ENCODE measurements around the gene STXBP5L.

Gene STXBP5L

GRCh38 chr3:120875989-120876388 is 32.0 kb upstream of the STXBP5L start:
- Histone ChIP-seq H3K36me3 (ENCODE audit: control insufficient read depth in 1 of 2, insufficient read depth in 2 of 2, low read depth in 1 of 2, low read length in 2 of 2) (no peaks in the 10 kb centered on the region), H4K91ac (ENCODE audit: low read length) (no peak overlapping the region), H3K4me1 (ENCODE audit: control insufficient read depth, insufficient read depth, low read depth, low read length) (no peaks in the 10 kb centered on the region), H2AK5ac (ENCODE audit: low read length, severe bottlenecking) (no peak overlapping the region), H2AFZ (ENCODE audit: low read depth, low read length) (no peak overlapping the region), H3K9ac (ENCODE audit: low read length) (no peak overlapping the region), H3K79me1 (replicated peaks; ENCODE audit: low read length, poor library complexity, severe bottlenecking) (no peaks in the 10 kb centered on the region), H2BK15ac (ENCODE audit: low read depth, poor library complexity, severe bottlenecking) (no peak overlapping the region), H3K9me3 (ENCODE audit: control insufficient read depth, low read length) (no peaks in the 10 kb centered on the region), H3K4me3 (ENCODE audit: insufficient read depth in 1 of 2, low read depth in 1 of 2, low read length in 2 of 2) (no peak overlapping the region), H2BK12ac (ENCODE audit: low read length in 2 of 2) (no peak overlapping the region), H2BK120ac (ENCODE audit: low read depth, low read length) (no peak overlapping the region), H3K14ac (ENCODE audit: low read length in 2 of 2) (no peak overlapping the region), H2BK5ac (ENCODE audit: low read depth, low read length, poor library complexity, severe bottlenecking) (no peak overlapping the region), H3K27ac (ENCODE audit: low read length, poor library complexity, severe bottlenecking) (no peak overlapping the region), H3K23ac (ENCODE audit: low read length in 2 of 2) (no peak overlapping the region), H3K4ac (ENCODE audit: low read depth in 1 of 2, low read length in 2 of 2) (no peak overlapping the region), H4K8ac (ENCODE audit: low read length) (no peak overlapping the region), H3K18ac (ENCODE audit: low read depth in 1 of 2, low read length in 2 of 2) (no peak overlapping the region), H3K27me3 (ENCODE audit: control insufficient read depth in 1 of 2, insufficient read depth in 1 of 2, low read length in 2 of 2) (no peaks in the 10 kb centered on the region), H3K4me2 (ENCODE audit: low read length, poor library complexity, severe bottlenecking) (no peak overlapping the region)
- WGBS = 53% methylated on average over 3 of the region's 4 CpGs
- DNase-seq = no peak

GRCh38 chr3:120879411-120879810 is 28.6 kb upstream of the STXBP5L start:
- no peak for DNase-seq
- H2AFZ ChIP-seq (ENCODE audit: low read depth, low read length) = no peak overlapping the region
- H4K8ac ChIP-seq (ENCODE audit: low read length) = no peak overlapping the region
- H3K79me1 ChIP-seq (replicated peaks; ENCODE audit: low read length, poor library complexity, severe bottlenecking) = no peaks in the 10 kb centered on the region
- H3K9ac ChIP-seq (ENCODE audit: low read length) = no peak overlapping the region
- H2BK5ac ChIP-seq (ENCODE audit: low read depth, low read length, poor library complexity, severe bottlenecking) = no peak overlapping the region
- no peaks in the 10 kb centered on the region for H3K9me3 ChIP-seq (ENCODE audit: control insufficient read depth, low read length)
- no peak overlapping the region for H4K91ac ChIP-seq (ENCODE audit: low read length)
- no peak overlapping the region for H2BK120ac ChIP-seq (ENCODE audit: low read depth, low read length)
- H3K4me2 ChIP-seq (ENCODE audit: low read length, poor library complexity, severe bottlenecking) = no peak overlapping the region
- no peak overlapping the region for H3K18ac ChIP-seq (ENCODE audit: low read depth in 1 of 2, low read length in 2 of 2)
- H3K27me3 ChIP-seq (ENCODE audit: control insufficient read depth in 1 of 2, insufficient read depth in 1 of 2, low read length in 2 of 2) = no peaks in the 10 kb centered on the region
- no peak overlapping the region for H3K4ac ChIP-seq (ENCODE audit: low read depth in 1 of 2, low read length in 2 of 2)
- H3K4me3 ChIP-seq (ENCODE audit: insufficient read depth in 1 of 2, low read depth in 1 of 2, low read length in 2 of 2) = no peak overlapping the region
- H3K4me1 ChIP-seq (ENCODE audit: control insufficient read depth, insufficient read depth, low read depth, low read length) = no peaks in the 10 kb centered on the region
- no peak overlapping the region for H3K23ac ChIP-seq (ENCODE audit: low read length in 2 of 2)
- H2BK12ac ChIP-seq (ENCODE audit: low read length in 2 of 2) = no peak overlapping the region
- H3K36me3 ChIP-seq (ENCODE audit: control insufficient read depth in 1 of 2, insufficient read depth in 2 of 2, low read depth in 1 of 2, low read length in 2 of 2) = no peaks in the 10 kb centered on the region
- H2BK15ac ChIP-seq (ENCODE audit: low read depth, poor library complexity, severe bottlenecking) = no peak overlapping the region
- WGBS = 52% methylated on average over 3 of the region's 4 CpGs
- H3K14ac ChIP-seq (ENCODE audit: low read length in 2 of 2) = no peak overlapping the region
- no peak overlapping the region for H2AK5ac ChIP-seq (ENCODE audit: low read length, severe bottlenecking)
- H3K27ac ChIP-seq (ENCODE audit: low read length, poor library complexity, severe bottlenecking) = no peak overlapping the region

- Histone ChIP-seq H3K4me1 (ENCODE audit: control insufficient read depth, insufficient read depth, low read depth, low read length) (no peaks in the 10 kb centered on the region), H2BK5ac (ENCODE audit: low read depth, low read length, poor library complexity, severe bottlenecking) (no peak overlapping the region), H3K27me3 (ENCODE audit: control insufficient read depth in 1 of 2, insufficient read depth in 1 of 2, low read length in 2 of 2) (no peaks in the 10 kb centered on the region), H2AFZ (ENCODE audit: low read depth, low read length) (no peak overlapping the region), H3K36me3 (ENCODE audit: control insufficient read depth in 1 of 2, insufficient read depth in 2 of 2, low read depth in 1 of 2, low read length in 2 of 2) (no peaks in the 10 kb centered on the region), H3K18ac (ENCODE audit: low read depth in 1 of 2, low read length in 2 of 2) (no peak overlapping the region), H3K23ac (ENCODE audit: low read length in 2 of 2) (no peak overlapping the region), H2BK15ac (ENCODE audit: low read depth, poor library complexity, severe bottlenecking) (no peak overlapping the region), H3K27ac (ENCODE audit: low read length, poor library complexity, severe bottlenecking) (no peak overlapping the region), H2BK120ac (ENCODE audit: low read depth, low read length) (no peak overlapping the region), H3K4me2 (ENCODE audit: low read length, poor library complexity, severe bottlenecking) (no peak overlapping the region), H2AK5ac (ENCODE audit: low read length, severe bottlenecking) (no peak overlapping the region), H2BK12ac (ENCODE audit: low read length in 2 of 2) (no peak overlapping the region), H3K14ac (ENCODE audit: low read length in 2 of 2) (no peak overlapping the region), H4K8ac (ENCODE audit: low read length) (no peak overlapping the region), H4K91ac (ENCODE audit: low read length) (no peak overlapping the region), H3K9me3 (ENCODE audit: control insufficient read depth, low read length) (no peaks in the 10 kb centered on the region), H3K4ac (ENCODE audit: low read depth in 1 of 2, low read length in 2 of 2) (no peak overlapping the region), H3K79me1 (replicated peaks; ENCODE audit: low read length, poor library complexity, severe bottlenecking) (no peaks in the 10 kb centered on the region), H3K4me3 (ENCODE audit: insufficient read depth in 1 of 2, low read depth in 1 of 2, low read length in 2 of 2) (no peak overlapping the region), H3K9ac (ENCODE audit: low read length) (no peak overlapping the region)
- no peak for DNase-seq
These were observed 15.1 kb upstream of the STXBP5L start for GRCh38 chr3:120892921-120893320.

GRCh38 chr3:120894316-120895057 is 13.5 kb upstream of the STXBP5L start:
- Histone ChIP-seq H3K4me3 (ENCODE audit: insufficient read depth in 1 of 2, low read depth in 1 of 2, low read length in 2 of 2) (no peak overlapping the region), H3K18ac (ENCODE audit: low read depth in 1 of 2, low read length in 2 of 2) (no peak overlapping the region), H3K9me3 (ENCODE audit: control insufficient read depth, low read length) (no peaks in the 10 kb centered on the region), H3K79me1 (replicated peaks; ENCODE audit: low read length, poor library complexity, severe bottlenecking) (no peaks in the 10 kb centered on the region), H3K4ac (ENCODE audit: low read depth in 1 of 2, low read length in 2 of 2) (no peak overlapping the region), H3K4me2 (ENCODE audit: low read length, poor library complexity, severe bottlenecking) (no peak overlapping the region), H3K4me1 (ENCODE audit: control insufficient read depth, insufficient read depth, low read depth, low read length) (no peaks in the 10 kb centered on the region), H3K9ac (ENCODE audit: low read length) (no peak overlapping the region), H2BK15ac (ENCODE audit: low read depth, poor library complexity, severe bottlenecking) (no peak overlapping the region), H3K36me3 (ENCODE audit: control insufficient read depth in 1 of 2, insufficient read depth in 2 of 2, low read depth in 1 of 2, low read length in 2 of 2) (no peaks in the 10 kb centered on the region), H3K27ac (ENCODE audit: low read length, poor library complexity, severe bottlenecking) (no peak overlapping the region), H2AFZ (ENCODE audit: low read depth, low read length) (no peak overlapping the region), H4K91ac (ENCODE audit: low read length) (no peak overlapping the region), H3K23ac (ENCODE audit: low read length in 2 of 2) (no peak overlapping the region), H2BK5ac (ENCODE audit: low read depth, low read length, poor library complexity, severe bottlenecking) (no peak overlapping the region), H2BK12ac (ENCODE audit: low read length in 2 of 2) (no peak overlapping the region), H3K27me3 (ENCODE audit: control insufficient read depth in 1 of 2, insufficient read depth in 1 of 2, low read length in 2 of 2) (no peaks in the 10 kb centered on the region), H4K8ac (ENCODE audit: low read length) (no peak overlapping the region), H2BK120ac (ENCODE audit: low read depth, low read length) (no peak overlapping the region), H2AK5ac (ENCODE audit: low read length, severe bottlenecking) (no peak overlapping the region), H3K14ac (ENCODE audit: low read length in 2 of 2) (no peak overlapping the region)
- no peak for DNase-seq
- WGBS = 9% methylated on average over 2 of the region's 5 CpGs

All from mesenchymal stem cell (in vitro differentiated cells and primary cell).